Right hindlimb (tissue), 1 donor: ENCODE measurements around the gene SLC46A2.

ENCODE experiments used
- DNase-seq: peaks from one replicate; pipeline ENCODE4 v3.0.0-alpha.2; 2018

The SLC46A2 gene

GRCh38 chr9:112856200-112856599, 34.5 kb downstream of the SLC46A2 start:
- no peak for DNase-seq

- no peak for DNase-seq
These were observed 36.0 kb downstream of the SLC46A2 start for GRCh38 chr9:112854657-112855056.

- DNase-seq = no peak
These were observed 36.6 kb downstream of the SLC46A2 start for GRCh38 chr9:112853882-112854585.

- peak; percentile 61 for DNase-seq
These were observed 37.8 kb downstream of the SLC46A2 start for GRCh38 chr9:112852741-112853504.

- DNase-seq = no peak
These were observed 39.8 kb downstream of the SLC46A2 start for GRCh38 chr9:112850840-112851239.

- no peak for DNase-seq
These were observed 41.2 kb downstream of the SLC46A2 start for GRCh38 chr9:112849363-112849922.

GRCh38 chr9:112848316-112849151, 42.1 kb downstream of the SLC46A2 start:
- no peak for DNase-seq

GRCh38 chr9:112846528-112847488, 43.9 kb downstream of the SLC46A2 start:
- DNase-seq = no peak

GRCh38 chr9:112844771-112845542, 45.7 kb downstream of the SLC46A2 start:
- peak; percentile 84 for DNase-seq

- no peak for DNase-seq
These were observed 48.1 kb downstream of the SLC46A2 start for GRCh38 chr9:112842555-112842954.

- DNase-seq = no peak
These were observed 49.4 kb downstream of the SLC46A2 start for GRCh38 chr9:112841261-112841660.

- no peak for DNase-seq
These were observed 51.3 kb downstream of the SLC46A2 start for GRCh38 chr9:112839331-112839730.

GRCh38 chr9:112838342-112838741, 52.3 kb downstream of the SLC46A2 start:
- DNase-seq = no peak

GRCh38 chr9:112836394-112836793, 54.3 kb downstream of the SLC46A2 start:
- DNase-seq = no peak

- DNase-seq = no peak
These were observed 57.6 kb downstream of the SLC46A2 start for GRCh38 chr9:112833081-112833480.

- DNase-seq = no peak
These were observed 58.7 kb downstream of the SLC46A2 start for GRCh38 chr9:112831969-112832368.

- DNase-seq = peak; percentile 38
These were observed 59.3 kb downstream of the SLC46A2 start for GRCh38 chr9:112831281-112831851.
